Stomach (tissue), 4 donors: Measurements from ENCODE around the gene CCDC63.
A peak's percentile ranks its signal among the peaks of the same experiment; 100 is the strongest.

ENCODE experiments used
- CTCF ChIP-seq, 7 experiments: fragments of 450-650 bp in 4 of 7; fragments of 200-600 bp in 3 of 7; sonication (generic) in 3 of 7; IDR thresholded peaks; one replicate each; pipeline ENCODE4 v1.5.1; 2016 to 2019; ENCODE audit warnings: antibody characterized with exemption in 7 of 7, control low read depth in 2 of 7, mild to moderate bottlenecking in 1 of 7
- POLR2A ChIP-seq, 4 donors: fragments of 450-650 bp; IDR thresholded peaks; one replicate each; pipeline ENCODE4 v1.6.1; 2016; ENCODE audit warnings: antibody characterized with exemption in 4 of 4, control low read depth in 2 of 4, mild to moderate bottlenecking in 1 of 4, moderate library complexity in 1 of 4
- POLR2AphosphoS5 ChIP-seq, 3 donors: sonication (generic); formaldehyde crosslinking; IDR thresholded peaks; one replicate each; pipeline ENCODE4 v1.6.1; 2016; ENCODE audit warnings: antibody characterized with exemption in 3 of 3

GRCh38 chr12:110846615-110847566 lies at the start of gene CCDC63:
- TF ChIP-seq CTCF (IDR thresholded peaks at IDR 0.05) (peak in 3 of 7 experiments; percentile 13 to 32 (median 24)), POLR2A (IDR thresholded peaks at IDR 0.05) (no peak), POLR2AphosphoS5 (IDR thresholded peaks at IDR 0.05) (no peak)
